GM19397 (cell line): Measurements from ENCODE around the gene OLFML3.

ENCODE experiments used
- ATAC-seq: cut with Tn5 transposase; IDR thresholded peaks from one replicate; pipeline ENCODE4 v1.9.1; 2021; ENCODE audit warnings: mild to moderate bottlenecking, moderate library complexity; ENCODE audit not compliant: unreplicated experiment

OLFML3 gene

DNA sequence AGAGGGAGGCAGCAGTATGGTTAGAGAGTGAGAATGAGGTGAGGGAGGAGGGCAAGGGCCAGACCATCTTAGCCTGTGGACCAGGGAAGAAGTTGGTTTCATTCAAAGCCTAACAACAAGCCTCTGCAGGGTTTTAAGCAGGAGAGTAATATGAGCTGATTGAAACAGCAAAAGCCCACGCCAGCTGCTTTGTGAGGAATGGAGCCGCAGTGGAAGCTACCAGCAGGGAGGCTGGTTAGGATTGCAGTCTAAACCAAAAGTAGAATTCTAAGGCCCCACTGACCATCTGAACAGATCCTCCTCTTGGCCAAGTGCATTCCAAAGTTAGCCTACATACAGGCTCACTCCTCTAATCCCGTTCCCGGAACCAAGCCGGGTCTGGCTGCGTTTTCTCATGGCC is 44.8 kb downstream of the OLFML3 start:
- ATAC-seq = no peak

DNA sequence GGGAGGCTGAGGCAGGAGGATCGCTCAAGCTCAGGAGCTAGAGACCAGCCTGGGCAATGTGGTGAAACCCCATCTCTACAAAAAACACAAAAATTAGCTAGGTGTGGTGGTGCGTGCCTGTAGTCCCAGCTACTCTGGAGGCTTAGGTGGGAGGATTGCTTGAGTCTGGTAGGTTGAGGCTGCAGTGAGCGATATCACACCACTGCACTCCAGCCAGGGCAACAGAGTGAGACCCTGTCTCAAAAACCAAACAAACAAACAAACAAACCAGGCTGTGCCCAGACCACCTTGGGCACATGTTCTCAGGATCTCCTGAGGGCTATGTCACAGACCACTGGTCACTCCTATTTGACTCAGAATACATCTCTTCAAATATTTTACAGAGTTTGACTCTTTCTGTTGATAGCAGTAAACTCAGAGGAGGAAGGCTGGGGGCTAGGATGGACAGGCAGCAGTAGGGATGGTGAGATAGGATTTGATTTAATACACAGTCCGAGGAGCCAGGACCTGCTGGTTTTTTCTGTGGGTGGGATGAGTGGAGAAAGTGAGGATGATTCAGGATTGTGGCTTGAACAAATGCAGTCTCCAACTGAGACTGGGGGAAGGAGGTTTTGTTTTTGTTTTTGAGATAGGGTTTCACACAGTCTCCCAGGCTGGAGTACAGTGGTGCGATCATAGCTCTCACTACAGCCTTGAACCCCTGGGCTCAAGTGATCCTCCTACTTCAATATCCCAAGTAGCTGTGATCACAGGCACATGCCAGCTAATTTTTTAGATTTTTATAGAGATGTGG is 46.5 kb downstream of the OLFML3 start:
- no peak for ATAC-seq

DNA sequence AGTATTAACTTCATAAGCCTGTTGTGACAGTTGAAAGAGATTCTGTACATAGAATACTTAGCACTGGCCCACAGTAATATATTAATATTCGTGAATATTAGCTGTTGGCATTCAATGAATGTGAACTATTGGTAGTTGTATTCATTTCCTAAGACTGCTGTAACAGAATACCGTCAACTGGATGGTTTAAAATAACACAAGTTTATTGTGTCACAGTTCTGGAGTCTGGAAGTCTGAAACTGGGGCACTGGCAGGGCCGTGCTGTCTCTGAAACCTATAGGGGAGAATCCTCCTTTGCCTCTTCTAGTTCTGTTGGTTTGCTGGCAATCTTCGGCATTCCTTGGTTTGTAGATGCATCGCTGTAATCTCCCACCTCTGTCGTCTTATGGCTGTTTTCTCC is 47.5 kb downstream of the OLFML3 start:
- no peak for ATAC-seq
